K562 (cell line): ENCODE measurements around the gene CEP131. TPM values are rescaled to one million over a fixed set of nuclear protein-coding genes. Genes with fewer than 3 reads are reported as not detected.

Experiments used
- CBX3 ChIP-seq, 2 experiments: IDR thresholded peaks; 1 replicate in 1 of 2; 2 replicates in 1 of 2; pipeline ENCODE4 v1.6.1; 2012; ENCODE audit warnings: inconsistent platforms in 2 of 2, low read length in 2 of 2, borderline replicate concordance in 1 of 2, control low read depth in 1 of 2
- CEBPB ChIP-seq: fragments of 450-650 bp; IDR thresholded peaks from 2 replicates; pipeline ENCODE4 v1.6.1; 2016; ENCODE audit warnings: missing genetic modification characterization, missing compliant biosample characterization
- ELF1 ChIP-seq: fragments of 200-800 bp; sonication (Bioruptor generic); IDR thresholded peaks from 2 replicates; pipeline ENCODE4 v1.6.1; 2016; ENCODE audit warnings: missing genetic modification characterization, missing compliant biosample characterization
- GTF2F1 ChIP-seq: IDR thresholded peaks from 2 replicates; pipeline ENCODE4 v1.6.1; 2011; ENCODE audit warnings: low read depth, low read length, improper control_type of control experiment
- HNRNPL ChIP-seq: fragments of 200-400 bp; formaldehyde crosslinking; IDR thresholded peaks from 2 replicates; pipeline ENCODE4 v1.6.1; 2017; ENCODE audit warnings: low read depth, mild to moderate bottlenecking, low read length
- MYC ChIP-seq, 2 experiments: fragments of 250-450 bp in 1 of 2; sonication (Bioruptor Pico) in 1 of 2; IDR thresholded peaks; 2 replicates each; pipeline versions ENCODE4 v1.5.1 to v1.6.1; 2012 to 2021; ENCODE audit warnings: low read depth in 2 of 2, borderline replicate concordance in 1 of 2, improper control_type of control experiment in 1 of 2, low read length in 1 of 2, mild to moderate bottlenecking in 1 of 2, moderate library complexity in 1 of 2
- NR4A1 ChIP-seq, 2 experiments: fragments of 250-450 bp in 1 of 2; fragments of 450-650 bp in 1 of 2; sonication (Bioruptor Pico) in 1 of 2; IDR thresholded peaks; 2 replicates each; pipeline versions ENCODE4 v1.4.0 to v1.6.1; 2016 to 2020; ENCODE audit warnings: mild to moderate bottlenecking in 2 of 2, missing compliant biosample characterization in 1 of 2, missing genetic modification characterization in 1 of 2, moderate library complexity in 1 of 2
- POLR2A ChIP-seq: fragments of 450-650 bp; conservative IDR thresholded peaks from 2 replicates; pipeline ENCODE4 v1.6.1; 2016
- POLR3A ChIP-seq: IDR thresholded peaks from 2 replicates; pipeline ENCODE4 v1.6.1; 2011; ENCODE audit warnings: borderline replicate concordance, mild to moderate bottlenecking, moderate library complexity; ENCODE audit not compliant: insufficient read length, insufficient read depth; ENCODE audit errors: extremely low read depth
- RBM39 ChIP-seq: fragments of 200-400 bp; formaldehyde crosslinking; optimal IDR thresholded peaks from 2 replicates; pipeline ENCODE3; 2018; ENCODE audit warnings: low read depth, low read length
- ZC3H8 ChIP-seq: fragments of 450-650 bp; IDR thresholded peaks from 2 replicates; pipeline ENCODE4 v1.6.1; 2017
- ZKSCAN8 ChIP-seq: fragments of 200-800 bp; sonication (Bioruptor generic); IDR thresholded peaks from 2 replicates; pipeline ENCODE4 v1.6.1; 2016; ENCODE audit warnings: missing genetic modification characterization, missing compliant biosample characterization
- ZNF143 ChIP-seq: sonication (generic); formaldehyde crosslinking; IDR thresholded peaks from 2 replicates; pipeline ENCODE4 v1.9.0; 2022; ENCODE audit warnings: mild to moderate bottlenecking, missing genetic modification reagents
- ZNF232 ChIP-seq: sonication (generic); formaldehyde crosslinking; IDR thresholded peaks from 2 replicates; pipeline ENCODE4 v1.8.0; 2022; ENCODE audit warnings: mild to moderate bottlenecking, missing genetic modification reagents
- ZNF24 ChIP-seq: fragments of 450-650 bp; IDR thresholded peaks from 2 replicates; pipeline ENCODE4 v1.6.1; 2016
- polyA plus RNA-seq, 8 experiments: library from polyadenylated mRNA; depleted of rRNA in 4 of 8; stranded (reverse) in 5 of 8; unstranded in 3 of 8; fragments of >200 nt; fragmentation: Nextera tagmentation in 2 of 8; fragmentation: Illumina TruSeq in 1 of 8; extraction: Ambion mirVana in 2 of 8; extraction: Trizol in 1 of 8; gene quantifications; 2 replicates each; pipeline versions ENCODE4 v1.2.1 to v1.2.3, GENCODE V29; 2011 to 2014; ENCODE audit warnings: inconsistent platforms in 1 of 8, missing spikeins in 1 of 8
- total RNA-seq, 7 experiments: library from RNA; depleted of rRNA in 6 of 7; stranded (reverse); fragments of >200 nt in 6 of 7; fragmentation: Illumina TruSeq in 2 of 7; extraction: Trizol in 2 of 7; gene quantifications; 2 replicates each; pipeline versions ENCODE4 v1.2.1 to v1.2.3, GENCODE V29; 2011 to 2021; ENCODE audit warnings: low replicate concordance in 1 of 7
- TF ChIP-seq, protein P1 (sequence below): fragments of 250-450 bp; sonication (Bioruptor Pico); IDR thresholded peaks from 2 replicates; pipeline ENCODE4 v1.4.0; 2020; ENCODE audit warnings: mild to moderate bottlenecking
- TF ChIP-seq, protein P2 (sequence below), 3 experiments: IDR thresholded peaks in 2 of 3; conservative IDR thresholded peaks in 1 of 3; 2 replicates each; pipeline ENCODE4 v1.5.1; 2011 to 2012; ENCODE audit warnings: low read length in 3 of 3, mild to moderate bottlenecking in 3 of 3, control low read depth in 2 of 3, improper control_type of control experiment in 1 of 3, inconsistent platforms in 1 of 3, low read depth in 1 of 3, mixed read lengths in 1 of 3, moderate library complexity in 1 of 3; ENCODE audit not compliant: insufficient read depth in 2 of 3
- TF ChIP-seq, protein P3 (sequence below): fragments of 450-650 bp; conservative IDR thresholded peaks from 2 replicates; pipeline ENCODE4 v1.6.1; 2016; ENCODE audit warnings: missing genetic modification characterization, low read depth, mild to moderate bottlenecking, control low read depth, missing compliant biosample characterization
- TF ChIP-seq, protein P4 (sequence below): sonication (generic); formaldehyde crosslinking; IDR thresholded peaks from 2 replicates; pipeline ENCODE4 v1.8.0; 2022; ENCODE audit warnings: mild to moderate bottlenecking, missing genetic modification reagents
- TF ChIP-seq, protein P5 (sequence below): fragments of 450-650 bp; formaldehyde crosslinking; IDR thresholded peaks from 2 replicates; pipeline ENCODE4 v1.4.0; 2020; ENCODE audit warnings: mild to moderate bottlenecking, moderate library complexity

Gene CEP131
- total and polyA plus RNA-seq, 9 of the 15 experiments (the other 6 are each of a cell fraction or from before 2014, with no cell fraction given): 0.24 to 21.2 (median 2.3) TPM

DNA sequence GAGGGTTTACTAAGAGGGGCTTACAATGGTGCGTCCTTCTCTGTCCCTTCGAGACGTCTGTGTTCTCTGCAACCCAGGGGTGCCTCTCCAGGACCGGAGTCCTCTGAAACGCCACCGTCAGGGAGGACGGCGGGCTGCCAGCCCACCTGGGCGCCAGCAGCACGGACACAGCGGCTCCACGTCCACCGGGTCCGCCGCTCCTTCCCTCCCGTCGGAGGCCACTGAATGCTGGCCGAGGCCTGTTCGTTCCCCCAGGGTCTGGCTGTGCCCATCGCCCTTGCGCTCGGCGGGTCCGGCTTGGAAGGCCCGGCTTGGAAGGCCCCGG lies 15.7 kb upstream of the CEP131 start (continued):
- TF ChIP-seq, protein P1, sequence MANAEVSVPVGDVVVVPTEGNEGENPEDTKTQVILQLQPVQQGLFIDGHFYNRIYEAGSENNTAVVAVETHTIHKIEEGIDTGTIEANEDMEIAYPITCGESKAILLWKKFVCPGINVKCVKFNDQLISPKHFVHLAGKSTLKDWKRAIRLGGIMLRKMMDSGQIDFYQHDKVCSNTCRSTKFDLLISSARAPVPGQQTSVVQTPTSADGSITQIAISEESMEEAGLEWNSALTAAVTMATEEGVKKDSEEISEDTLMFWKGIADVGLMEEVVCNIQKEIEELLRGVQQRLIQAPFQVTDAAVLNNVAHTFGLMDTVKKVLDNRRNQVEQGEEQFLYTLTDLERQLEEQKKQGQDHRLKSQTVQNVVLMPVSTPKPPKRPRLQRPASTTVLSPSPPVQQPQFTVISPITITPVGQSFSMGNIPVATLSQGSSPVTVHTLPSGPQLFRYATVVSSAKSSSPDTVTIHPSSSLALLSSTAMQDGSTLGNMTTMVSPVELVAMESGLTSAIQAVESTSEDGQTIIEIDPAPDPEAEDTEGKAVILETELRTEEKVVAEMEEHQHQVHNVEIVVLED (CRISPR knock-in tag): no peak
- TF ChIP-seq ZNF143 (CRISPR knock-in tag) (0 out of 2 replicates have a peak, but pooled peaks have one; percentile 21), ELF1 (tag) (no peak), HNRNPL (no peak), RBM39 (no peak), GTF2F1 (no peak), ZNF24 (no peak), POLR3A (no peak), ZNF232 (CRISPR knock-in tag) (no peak), POLR2A (no peak), NR4A1 (CRISPR knock-in tag; IDR thresholded peaks at IDR 0.05) (no peak), NR4A1 (tag; IDR thresholded peaks at IDR 0.05) (no peak), MYC (IDR thresholded peaks at IDR 0.05; ENCODE audit: low read depth, low read length) (no peak), MYC (CRISPR knock-in tag; IDR thresholded peaks at IDR 0.05; ENCODE audit: borderline replicate concordance, low read depth) (no peak), CBX3 (IDR thresholded peaks at IDR 0.05; ENCODE audit: borderline replicate concordance in 1 of 2, low read length in 2 of 2) (no peak), ZC3H8 (no peak), CEBPB (tag) (no peak), ZKSCAN8 (CRISPR knock-in tag) (no peak)
- TF ChIP-seq, protein P2, sequence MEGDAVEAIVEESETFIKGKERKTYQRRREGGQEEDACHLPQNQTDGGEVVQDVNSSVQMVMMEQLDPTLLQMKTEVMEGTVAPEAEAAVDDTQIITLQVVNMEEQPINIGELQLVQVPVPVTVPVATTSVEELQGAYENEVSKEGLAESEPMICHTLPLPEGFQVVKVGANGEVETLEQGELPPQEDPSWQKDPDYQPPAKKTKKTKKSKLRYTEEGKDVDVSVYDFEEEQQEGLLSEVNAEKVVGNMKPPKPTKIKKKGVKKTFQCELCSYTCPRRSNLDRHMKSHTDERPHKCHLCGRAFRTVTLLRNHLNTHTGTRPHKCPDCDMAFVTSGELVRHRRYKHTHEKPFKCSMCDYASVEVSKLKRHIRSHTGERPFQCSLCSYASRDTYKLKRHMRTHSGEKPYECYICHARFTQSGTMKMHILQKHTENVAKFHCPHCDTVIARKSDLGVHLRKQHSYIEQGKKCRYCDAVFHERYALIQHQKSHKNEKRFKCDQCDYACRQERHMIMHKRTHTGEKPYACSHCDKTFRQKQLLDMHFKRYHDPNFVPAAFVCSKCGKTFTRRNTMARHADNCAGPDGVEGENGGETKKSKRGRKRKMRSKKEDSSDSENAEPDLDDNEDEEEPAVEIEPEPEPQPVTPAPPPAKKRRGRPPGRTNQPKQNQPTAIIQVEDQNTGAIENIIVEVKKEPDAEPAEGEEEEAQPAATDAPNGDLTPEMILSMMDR (IDR thresholded peaks at IDR 0.05 in 2 of 3, conservative IDR thresholded peaks at IDR 0.05 in 1 of 3; ENCODE audit: insufficient read depth in 2 of 3, low read depth in 1 of 3, low read length in 3 of 3): no peak
- TF ChIP-seq, protein P3, sequence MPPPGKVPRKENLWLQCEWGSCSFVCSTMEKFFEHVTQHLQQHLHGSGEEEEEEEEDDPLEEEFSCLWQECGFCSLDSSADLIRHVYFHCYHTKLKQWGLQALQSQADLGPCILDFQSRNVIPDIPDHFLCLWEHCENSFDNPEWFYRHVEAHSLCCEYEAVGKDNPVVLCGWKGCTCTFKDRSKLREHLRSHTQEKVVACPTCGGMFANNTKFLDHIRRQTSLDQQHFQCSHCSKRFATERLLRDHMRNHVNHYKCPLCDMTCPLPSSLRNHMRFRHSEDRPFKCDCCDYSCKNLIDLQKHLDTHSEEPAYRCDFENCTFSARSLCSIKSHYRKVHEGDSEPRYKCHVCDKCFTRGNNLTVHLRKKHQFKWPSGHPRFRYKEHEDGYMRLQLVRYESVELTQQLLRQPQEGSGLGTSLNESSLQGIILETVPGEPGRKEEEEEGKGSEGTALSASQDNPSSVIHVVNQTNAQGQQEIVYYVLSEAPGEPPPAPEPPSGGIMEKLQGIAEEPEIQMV (tag): no peak
- TF ChIP-seq, protein P4, sequence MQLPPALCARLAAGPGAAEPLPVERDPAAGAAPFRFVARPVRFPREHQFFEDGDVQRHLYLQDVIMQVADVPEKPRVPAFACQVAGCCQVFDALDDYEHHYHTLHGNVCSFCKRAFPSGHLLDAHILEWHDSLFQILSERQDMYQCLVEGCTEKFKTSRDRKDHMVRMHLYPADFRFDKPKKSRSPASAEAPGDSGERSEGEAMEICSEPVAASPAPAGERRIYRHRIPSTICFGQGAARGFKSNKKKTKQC: 0 out of 2 replicates have a peak, but pooled peaks have one; percentile 18
- TF ChIP-seq, protein P5, sequence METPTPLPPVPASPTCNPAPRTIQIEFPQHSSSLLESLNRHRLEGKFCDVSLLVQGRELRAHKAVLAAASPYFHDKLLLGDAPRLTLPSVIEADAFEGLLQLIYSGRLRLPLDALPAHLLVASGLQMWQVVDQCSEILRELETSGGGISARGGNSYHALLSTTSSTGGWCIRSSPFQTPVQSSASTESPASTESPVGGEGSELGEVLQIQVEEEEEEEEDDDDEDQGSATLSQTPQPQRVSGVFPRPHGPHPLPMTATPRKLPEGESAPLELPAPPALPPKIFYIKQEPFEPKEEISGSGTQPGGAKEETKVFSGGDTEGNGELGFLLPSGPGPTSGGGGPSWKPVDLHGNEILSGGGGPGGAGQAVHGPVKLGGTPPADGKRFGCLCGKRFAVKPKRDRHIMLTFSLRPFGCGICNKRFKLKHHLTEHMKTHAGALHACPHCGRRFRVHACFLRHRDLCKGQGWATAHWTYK (CRISPR knock-in tag): no peak
